Tibial nerve (tissue), 4 donors: Measurements from ENCODE around the gene VSX2.

Experiments used
- EP300 ChIP-seq, 2 donors: sonication (generic); formaldehyde crosslinking; IDR thresholded peaks; one replicate each; pipeline ENCODE4 v1.6.1; 2017; ENCODE audit warnings: antibody characterized with exemption in 2 of 2, mild to moderate bottlenecking in 1 of 2
- POLR2A ChIP-seq, 2 donors: fragments of 450-650 bp; IDR thresholded peaks; one replicate each; pipeline ENCODE4 v1.6.1; 2017; ENCODE audit warnings: antibody characterized with exemption in 2 of 2, mild to moderate bottlenecking in 2 of 2, moderate library complexity in 2 of 2
- TF ChIP-seq, protein P1 (sequence below), 5 experiments: fragments of 200-600 bp in 3 of 5; fragments of 450-650 bp in 2 of 5; sonication (generic) in 3 of 5; IDR thresholded peaks; one replicate each; pipeline ENCODE4 v1.5.1; 2016 to 2019; ENCODE audit warnings: antibody characterized with exemption in 5 of 5, mild to moderate bottlenecking in 3 of 5, moderate library complexity in 2 of 5

DNA sequence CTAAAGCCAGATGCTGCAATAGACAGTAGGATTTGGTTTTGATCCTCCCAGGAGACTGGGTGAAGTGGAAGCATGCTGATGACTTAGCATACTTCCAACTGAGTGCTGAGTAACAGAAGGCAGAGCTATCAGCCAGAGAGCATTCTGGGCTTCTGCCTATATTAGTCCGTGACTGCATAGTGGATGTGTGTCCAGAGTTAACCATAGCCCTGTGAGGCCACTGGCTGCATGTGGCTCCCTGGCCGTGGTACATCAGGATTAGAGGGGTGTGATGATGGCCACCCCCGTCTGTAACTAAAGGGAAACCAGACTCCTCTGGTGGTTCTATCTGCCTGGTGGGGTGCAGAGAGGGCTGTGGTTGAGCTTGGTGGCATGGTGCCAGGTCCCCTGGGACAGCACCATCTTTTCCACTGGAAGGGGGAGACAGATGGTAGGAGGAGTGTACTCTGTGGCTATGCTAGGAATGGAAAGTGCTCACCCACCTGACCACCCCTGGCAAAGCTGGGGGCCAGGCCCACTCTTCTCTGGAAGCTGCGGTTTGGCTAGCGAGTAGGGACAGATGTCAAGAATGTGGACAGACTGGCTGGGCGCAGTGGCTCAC is 36.1 kb downstream of the VSX2 start:
- TF ChIP-seq, protein P1, sequence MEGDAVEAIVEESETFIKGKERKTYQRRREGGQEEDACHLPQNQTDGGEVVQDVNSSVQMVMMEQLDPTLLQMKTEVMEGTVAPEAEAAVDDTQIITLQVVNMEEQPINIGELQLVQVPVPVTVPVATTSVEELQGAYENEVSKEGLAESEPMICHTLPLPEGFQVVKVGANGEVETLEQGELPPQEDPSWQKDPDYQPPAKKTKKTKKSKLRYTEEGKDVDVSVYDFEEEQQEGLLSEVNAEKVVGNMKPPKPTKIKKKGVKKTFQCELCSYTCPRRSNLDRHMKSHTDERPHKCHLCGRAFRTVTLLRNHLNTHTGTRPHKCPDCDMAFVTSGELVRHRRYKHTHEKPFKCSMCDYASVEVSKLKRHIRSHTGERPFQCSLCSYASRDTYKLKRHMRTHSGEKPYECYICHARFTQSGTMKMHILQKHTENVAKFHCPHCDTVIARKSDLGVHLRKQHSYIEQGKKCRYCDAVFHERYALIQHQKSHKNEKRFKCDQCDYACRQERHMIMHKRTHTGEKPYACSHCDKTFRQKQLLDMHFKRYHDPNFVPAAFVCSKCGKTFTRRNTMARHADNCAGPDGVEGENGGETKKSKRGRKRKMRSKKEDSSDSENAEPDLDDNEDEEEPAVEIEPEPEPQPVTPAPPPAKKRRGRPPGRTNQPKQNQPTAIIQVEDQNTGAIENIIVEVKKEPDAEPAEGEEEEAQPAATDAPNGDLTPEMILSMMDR (IDR thresholded peaks at IDR 0.05), result no peak
- no peak for TF ChIP-seq POLR2A (IDR thresholded peaks at IDR 0.05)
- TF ChIP-seq EP300 (IDR thresholded peaks at IDR 0.05), result no peak
